HG02970 (cell line): ENCODE measurements around the gene C20orf204.
"Not testable (repeated sequence)": the region's sequence is repeated elsewhere in the genome, so short reads cannot be mapped to it uniquely, and the experiment has no call there.

Experiments
- ATAC-seq: cut with Tn5 transposase; IDR thresholded peaks from one replicate; pipeline ENCODE4 v1.9.1; 2021; ENCODE audit warnings: mild to moderate bottlenecking, moderate library complexity, moderate number of reproducible peaks; ENCODE audit not compliant: unreplicated experiment, low FRiP score

Gene C20orf204

DNA sequence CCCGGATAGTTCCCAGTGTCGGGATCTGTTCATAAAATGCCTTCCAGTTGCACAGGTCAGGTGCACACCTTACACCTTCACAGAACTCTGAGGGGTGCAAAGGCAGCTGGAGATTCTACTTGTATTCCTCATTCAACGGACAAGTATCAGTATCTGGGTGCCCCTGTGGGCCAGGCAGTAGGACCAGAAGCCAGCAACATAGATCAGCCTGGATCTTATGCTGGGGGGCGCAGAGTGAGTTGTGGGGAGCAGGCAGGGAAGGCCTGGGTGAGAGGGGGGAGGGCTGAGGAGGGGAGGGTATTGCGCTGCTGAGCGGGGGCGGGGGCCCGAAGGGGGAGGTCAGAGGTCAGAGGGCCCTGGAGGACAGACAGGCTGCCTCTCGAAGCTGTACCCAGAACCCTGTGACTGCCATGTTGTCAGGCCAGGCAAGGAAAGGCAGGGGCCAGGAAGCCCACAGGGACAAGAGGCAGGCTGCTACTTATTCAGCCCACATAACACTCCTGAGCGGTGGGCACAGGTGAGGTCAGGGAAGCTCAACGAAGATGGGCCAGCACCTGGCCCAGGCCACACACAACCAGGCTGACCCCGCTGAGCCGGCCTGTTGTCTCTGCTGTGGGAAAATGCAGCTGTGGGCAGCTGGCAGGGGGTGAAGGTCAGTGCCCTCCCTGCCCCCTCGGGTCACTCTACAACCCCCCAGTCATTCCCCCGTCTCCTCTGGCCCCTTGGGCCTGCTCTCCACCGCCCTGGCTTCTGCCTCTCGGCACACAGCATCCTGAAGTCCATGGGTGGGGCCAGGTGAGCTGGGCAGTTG lies 45.0 kb downstream of the C20orf204 start:
- ATAC-seq: no peak

- no peak for ATAC-seq
Observed at GRCh38 chr20:64081624-64081964, 45.6 kb downstream of the C20orf204 start.

DNA sequence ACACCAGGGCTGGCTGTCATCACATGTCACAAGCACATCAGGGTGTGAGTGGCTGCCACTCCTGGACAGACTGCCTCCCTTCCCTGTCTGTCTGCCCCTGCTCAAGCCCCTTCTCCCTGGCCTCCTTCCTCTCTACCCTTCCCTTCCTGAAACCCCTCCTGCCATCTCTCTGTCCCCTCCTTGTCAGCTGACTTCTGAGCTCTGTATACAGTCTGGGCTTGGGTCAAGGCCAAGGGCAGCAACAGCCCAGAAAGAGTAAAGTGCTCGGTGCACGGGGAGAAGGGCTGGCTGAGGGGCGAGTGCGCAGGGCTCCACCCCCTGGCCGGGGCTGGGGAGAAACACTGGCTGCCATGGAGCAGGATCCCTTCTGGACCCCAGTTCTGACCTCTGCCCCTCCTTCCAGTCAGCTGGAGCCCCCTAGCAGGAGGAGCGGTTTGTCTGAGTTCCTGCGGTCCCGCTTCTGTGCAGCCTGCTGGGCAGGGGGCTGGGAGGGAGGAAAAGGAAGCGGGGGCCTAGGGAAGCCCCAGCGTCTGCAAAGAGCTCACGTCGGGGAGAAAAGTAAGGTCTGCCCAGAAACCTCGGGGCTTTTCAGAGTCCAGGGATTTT lies 46.2 kb downstream of the C20orf204 start:
- ATAC-seq: no peak

DNA sequence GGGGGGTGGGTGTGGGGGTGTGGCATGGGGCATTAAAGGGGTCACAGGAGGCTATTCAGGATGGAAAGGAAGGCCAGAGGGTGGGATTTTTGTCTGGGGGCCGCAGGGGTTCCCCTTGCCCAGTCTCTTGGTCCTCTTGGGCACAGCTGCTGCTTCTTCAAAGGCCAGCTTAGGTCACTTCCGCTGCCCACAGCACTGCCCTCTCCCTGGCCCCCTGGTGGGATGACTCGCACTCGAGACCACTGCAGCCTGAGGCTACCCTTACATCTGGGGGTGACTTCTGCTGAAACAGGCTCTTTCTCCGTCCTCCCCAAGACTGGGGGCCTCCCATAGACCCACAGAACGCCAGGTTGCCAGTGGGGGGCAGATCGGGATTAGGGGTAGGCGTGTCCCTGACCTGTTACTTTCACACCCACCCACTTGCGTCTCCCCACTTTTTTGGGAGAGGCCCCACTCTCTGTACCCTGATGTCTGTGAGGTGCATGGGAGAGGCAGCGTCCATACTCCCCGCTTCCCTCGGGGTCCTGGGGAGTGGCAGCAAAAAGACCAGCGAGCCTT lies 46.9 kb downstream of the C20orf204 start:
- ATAC-seq: no peak

GRCh38 chr20:64083378-64083803 lies 47.4 kb downstream of the C20orf204 start:
- ATAC-seq: no peak

DNA sequence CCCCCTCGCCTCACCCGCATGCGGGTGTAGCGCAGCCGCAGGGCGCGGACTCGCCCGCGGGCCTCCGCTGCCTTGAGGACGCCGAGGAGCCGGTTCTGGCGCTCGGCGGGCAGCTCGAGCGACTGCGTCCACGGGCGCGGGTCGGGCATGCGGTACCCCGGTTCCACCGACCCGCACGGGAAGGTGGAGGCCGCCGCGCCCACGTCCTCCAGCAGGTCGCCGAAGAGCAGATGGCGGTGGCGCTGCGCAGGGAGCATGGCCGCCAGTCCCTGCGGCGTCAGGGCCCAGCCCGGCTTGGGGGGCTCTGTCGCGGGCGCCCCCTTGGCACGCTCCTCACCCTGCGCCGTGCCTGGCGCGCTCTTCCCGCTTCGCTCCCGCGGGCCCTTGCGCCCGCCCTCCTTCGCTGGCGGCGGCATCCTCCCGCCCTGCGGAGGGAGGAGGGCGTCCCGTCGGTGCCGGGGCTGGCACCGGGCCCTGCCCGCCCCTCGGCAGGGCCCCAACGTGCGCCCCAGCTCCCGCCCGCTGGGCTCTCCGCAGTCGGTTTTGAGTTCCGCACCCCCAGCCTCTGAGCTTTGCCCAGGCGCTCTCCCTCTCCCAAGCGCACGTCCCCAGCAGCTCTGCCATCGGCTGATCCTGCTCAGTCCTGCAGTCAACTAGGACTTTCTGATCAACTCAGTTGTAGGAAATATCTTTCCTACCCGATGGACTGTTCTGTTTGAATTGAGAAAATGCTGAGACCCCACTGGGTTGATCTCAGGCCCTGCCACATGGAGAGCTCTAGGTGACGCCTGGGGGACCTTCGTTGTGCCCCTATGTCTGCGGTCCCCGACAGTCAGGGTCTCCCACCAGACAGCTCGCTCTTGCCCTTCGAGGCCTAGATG lies 48.1 kb downstream of the C20orf204 start, which contains the start of gene LKAAEAR1:
LKAAEAR1 (minus strand) TSS at position 595 of the 881 bp plus-strand sequence; CDS start at position 416, 179 bp downstream.
- no peak for ATAC-seq

DNA sequence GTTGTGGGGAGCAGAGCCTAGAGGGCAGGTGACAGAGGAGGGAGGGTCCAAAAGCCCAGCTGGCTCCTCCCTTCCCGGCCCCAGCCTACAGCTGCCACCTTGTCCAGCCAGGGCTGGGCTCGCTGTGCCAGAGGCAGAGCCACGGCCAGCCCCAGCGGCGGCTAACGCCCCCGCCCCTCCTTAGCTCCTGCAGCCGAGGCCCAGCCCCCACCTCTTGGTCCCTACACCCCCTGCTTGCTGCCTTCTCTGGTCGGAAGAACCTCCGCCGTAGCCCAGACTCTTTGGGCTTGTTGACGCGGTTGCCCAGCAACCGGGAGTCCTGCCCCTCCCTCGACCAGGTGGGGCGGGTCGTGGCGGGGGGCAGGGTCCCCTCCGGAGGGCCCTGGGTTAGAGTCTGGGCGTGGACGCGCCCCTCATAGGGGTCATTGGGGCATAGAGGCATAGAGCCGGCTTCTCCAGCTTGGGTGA lies 48.7 kb downstream of the C20orf204 start:
- no peak for ATAC-seq

DNA sequence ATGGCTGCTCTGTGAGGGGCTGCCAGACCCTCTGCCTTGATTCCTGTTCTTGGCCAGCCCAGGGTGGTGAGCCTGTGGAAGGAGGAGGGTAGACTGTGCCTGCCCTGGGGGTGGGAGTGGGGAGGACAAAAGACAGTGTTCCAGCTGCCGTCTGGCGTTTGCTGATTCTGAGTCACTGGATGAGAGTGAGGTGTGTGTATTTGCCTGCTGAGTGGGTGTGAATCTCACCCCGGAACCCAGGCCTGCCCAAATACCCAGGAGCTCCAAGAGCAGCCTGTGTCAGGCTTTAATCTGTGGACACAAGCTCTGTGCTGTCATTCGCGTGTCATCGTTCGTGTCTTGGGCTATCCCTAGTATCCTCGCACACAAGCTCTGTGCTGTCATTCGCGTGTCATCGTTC lies 50.8 kb downstream of the C20orf204 start:
- ATAC-seq: no peak

- ATAC-seq: not testable (repeated sequence)
Observed at GRCh38 chr20:64087226-64087825, 51.3 kb downstream of the C20orf204 start.

DNA sequence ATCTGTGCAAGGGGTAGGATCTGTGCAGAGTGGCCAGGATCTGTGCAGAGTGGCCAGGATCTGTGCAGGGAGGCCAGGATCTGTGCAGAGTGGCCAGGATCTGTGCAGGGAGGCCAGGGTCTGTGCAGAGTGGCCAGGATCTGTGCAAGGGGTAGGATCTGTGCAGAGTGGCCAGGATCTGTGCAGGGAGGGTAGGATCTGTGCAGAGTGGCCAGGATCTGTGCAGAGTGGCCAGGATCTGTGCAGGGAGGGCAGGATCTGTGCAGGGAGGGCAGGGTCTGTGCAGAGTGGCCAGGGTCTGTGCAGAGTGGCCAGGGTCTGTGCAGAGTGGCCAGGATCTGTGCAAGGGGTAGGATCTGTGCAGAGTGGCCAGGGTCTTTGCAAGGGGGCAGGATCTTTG lies 52.6 kb downstream of the C20orf204 start:
- not testable (repeated sequence) for ATAC-seq
